HG03060 (cell line): ENCODE measurements around the gene STEAP3.

Source experiments
- ATAC-seq: cut with Tn5 transposase; IDR thresholded peaks from one replicate; pipeline ENCODE4 v1.9.1; 2021; ENCODE audit warnings: low read depth, moderate number of reproducible peaks; ENCODE audit not compliant: unreplicated experiment

Gene STEAP3

GRCh38 chr2:119224391-119225104, 914 bp downstream of the STEAP3 start:
- ATAC-seq: no peak

DNA sequence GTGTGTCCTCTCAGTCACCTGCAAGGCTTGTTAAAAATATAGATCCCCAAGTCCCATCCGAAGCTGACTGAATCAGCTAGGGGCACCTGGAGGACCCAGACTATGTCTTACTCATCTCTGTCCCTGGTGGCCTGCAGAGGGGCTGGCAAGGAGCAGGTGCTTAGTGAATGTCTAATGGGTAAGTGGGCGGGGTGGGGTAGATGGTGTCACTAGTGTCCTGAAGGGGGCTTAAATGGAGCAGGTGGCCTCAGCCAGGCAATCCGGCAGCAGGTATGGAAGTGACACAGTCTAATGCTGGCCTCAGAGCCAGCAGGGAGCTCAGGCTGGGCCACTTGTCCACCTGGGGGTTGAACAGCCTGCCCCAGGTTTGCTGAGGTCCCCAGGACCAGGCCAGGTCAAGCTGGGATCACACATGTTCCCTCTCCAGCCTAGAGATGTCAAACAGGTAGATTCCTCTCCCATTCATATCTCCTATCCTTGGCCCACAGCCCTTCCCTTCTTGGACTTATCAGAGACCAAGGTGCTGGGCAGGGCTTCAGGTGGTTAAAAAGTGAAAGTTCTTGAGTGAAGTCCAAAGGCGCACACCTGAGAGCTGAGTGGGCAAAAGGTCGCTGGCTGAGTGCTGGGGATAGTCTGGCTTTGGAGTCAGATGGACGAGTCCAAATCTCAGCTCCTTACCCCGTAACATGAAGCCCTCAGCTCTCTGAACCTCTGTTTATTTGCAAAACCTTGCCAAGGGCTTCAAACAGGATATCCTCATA, 1.7 kb downstream of the STEAP3 start:
- ATAC-seq: no peak

DNA sequence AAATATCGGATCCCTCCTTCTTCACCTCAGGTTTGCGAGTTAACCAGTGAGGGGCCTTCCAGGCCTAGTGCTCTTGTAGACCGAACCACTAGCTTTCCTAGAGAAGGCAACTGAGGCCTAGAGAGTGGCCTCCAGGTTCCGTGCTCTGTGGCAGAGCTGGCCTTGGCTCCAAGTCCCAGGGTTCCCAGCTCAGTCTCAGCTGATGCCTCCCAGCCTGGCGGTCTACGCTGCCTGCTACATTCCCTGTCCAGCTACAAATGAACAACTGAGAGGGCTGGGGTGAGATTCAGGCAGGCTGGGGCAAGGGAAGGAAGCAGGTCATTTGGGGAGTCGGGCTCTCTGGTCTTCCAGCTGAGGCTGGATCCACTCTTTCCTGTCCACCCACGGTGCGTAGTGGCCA, 2.3 kb downstream of the STEAP3 start:
- ATAC-seq: no peak

DNA sequence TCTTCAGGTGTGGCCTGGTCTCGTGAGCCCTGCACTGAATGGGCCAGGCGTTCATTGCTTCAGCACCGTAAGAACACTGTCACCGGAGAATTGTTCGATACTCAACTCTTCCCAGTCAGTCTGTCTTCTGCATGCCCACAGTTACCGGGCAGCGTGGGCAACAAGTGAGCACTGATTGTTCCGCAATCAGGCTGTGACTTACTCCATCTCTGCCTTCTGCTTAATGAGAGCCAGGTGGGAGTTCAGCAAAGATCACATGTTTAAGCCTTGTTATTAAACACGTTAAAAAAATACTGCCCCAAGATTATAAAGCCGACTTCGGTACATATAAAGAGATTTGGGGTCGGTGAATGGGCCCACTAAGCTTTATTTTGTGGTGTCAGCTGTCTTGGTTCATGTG, 3.7 kb downstream of the STEAP3 start:
- no peak for ATAC-seq

DNA sequence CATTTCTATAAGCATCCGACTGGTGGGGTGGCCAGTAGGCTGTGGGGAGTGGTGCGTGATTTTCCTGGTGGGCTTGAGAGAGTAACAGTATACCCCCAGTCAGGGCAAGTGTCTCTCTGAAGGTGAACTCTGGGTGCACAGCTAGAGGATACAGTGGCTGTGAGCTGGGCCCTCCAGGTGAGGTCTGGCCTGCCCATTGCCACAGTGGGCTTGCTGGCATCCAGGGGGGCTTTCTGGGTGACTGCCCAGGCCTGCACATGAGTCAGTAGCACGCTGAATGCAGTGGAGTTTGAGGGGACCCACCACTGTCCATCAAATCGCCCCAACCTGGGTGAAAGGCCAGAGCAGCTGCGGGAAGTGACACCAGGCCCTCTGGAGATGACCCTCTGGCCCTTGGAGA, 4.5 kb downstream of the STEAP3 start:
- no peak for ATAC-seq

GRCh38 chr2:119228964-119229363, 5.3 kb downstream of the STEAP3 start:
- no peak for ATAC-seq

DNA sequence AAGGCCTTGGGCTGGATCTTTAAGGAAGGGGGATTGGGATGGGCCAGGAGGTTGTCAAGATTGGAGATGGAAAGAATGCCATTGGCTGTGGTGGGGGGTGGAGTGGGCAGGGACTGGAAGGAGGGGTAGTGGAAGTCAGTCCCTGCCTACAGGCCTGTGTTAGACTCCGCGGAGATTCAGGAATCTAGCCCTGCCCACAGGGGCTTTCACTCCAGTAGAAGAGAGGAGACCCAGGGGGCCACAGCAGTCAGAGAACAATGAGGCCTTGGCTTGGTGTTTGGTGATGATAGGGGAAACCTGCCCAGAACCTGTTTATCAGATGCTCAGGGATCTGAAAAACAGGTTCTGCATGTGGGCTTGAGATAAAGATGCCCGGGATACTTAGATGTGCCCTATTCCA, 6.1 kb downstream of the STEAP3 start:
- no peak for ATAC-seq

DNA sequence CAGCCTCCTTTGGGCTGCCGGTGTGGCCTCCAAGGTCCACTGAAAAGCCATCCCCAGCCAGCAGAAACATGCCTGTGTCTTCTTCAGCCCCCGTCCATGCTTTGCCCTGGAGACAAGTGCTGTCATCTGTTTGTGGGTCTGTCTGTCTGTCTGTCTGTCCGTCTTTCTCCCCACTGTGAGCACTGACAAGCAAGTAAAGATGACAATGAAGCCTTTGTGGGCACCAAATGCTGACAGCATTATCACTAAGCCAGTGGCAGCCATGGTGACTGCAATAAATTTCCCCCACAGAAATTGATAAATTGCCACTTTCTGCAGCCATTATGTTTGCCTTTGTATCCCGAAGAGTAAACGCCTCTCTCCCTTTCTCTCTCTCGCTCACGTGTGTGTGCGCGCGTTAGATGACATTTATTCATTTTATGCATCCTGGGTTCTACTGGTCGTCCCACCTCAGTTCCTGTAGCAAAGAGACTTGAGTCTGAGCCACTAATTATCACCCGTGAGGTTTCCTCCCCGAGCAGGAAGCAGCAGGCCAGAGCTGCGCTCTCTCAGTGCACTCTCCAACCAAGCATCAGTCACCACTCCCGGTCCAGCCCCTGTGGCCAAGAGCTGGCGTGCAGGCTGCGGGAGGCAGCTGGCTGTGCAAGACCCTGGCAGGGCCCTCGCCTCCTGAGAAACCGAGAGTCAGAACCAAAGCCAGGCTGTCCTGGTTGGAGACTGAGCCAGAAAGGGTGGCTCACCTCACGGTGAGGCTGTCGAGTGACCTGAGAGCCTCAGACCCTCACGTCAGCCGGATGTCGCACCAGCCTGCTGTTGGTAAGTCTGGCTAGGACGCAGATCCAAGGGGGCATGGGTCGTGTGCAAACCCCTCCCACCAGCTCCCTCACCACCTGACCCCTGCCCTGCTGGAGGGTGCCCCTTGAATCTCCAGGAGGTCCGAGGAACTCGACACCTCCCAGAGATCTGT, 6.9 kb downstream of the STEAP3 start:
- ATAC-seq: no peak

DNA sequence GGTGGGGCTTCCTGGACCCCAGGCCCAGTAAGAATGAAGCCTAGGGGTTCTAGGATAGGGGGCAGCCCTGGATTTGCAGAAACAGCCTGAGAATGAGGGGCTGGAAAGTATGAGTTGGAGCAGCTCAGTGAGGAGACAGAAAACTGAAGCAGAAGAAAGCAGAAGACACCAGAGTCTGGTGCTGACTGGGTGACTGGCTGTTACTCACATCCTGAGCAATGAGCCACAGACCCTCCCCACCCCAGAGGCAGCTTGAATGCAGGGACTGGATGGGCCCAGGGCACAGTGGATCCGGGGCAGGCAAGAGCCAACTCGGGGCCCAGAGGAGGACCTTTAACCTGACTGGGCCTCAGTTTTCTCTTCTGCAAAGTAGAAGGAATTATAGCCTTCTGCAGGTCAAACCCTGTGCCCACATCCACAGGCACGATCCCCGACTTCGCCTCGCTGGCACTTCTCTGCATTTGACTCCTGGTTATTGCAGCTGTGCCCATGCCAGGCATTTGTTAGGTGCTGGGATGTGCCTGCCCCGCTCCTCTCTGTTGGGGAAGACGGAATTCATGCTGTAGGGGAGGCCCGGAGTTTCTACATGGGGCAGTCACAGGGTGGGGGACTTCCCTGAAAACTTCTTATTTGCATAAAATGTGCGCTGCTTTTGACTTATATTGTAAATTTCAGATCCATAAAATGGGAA, 8.5 kb downstream of the STEAP3 start:
- no peak for ATAC-seq

- ATAC-seq: no peak
Observed at GRCh38 chr2:119232666-119232993, 9.0 kb downstream of the STEAP3 start.

- peak; percentile 45 for ATAC-seq
Observed at GRCh38 chr2:119233326-119234020, 9.8 kb downstream of the STEAP3 start.

DNA sequence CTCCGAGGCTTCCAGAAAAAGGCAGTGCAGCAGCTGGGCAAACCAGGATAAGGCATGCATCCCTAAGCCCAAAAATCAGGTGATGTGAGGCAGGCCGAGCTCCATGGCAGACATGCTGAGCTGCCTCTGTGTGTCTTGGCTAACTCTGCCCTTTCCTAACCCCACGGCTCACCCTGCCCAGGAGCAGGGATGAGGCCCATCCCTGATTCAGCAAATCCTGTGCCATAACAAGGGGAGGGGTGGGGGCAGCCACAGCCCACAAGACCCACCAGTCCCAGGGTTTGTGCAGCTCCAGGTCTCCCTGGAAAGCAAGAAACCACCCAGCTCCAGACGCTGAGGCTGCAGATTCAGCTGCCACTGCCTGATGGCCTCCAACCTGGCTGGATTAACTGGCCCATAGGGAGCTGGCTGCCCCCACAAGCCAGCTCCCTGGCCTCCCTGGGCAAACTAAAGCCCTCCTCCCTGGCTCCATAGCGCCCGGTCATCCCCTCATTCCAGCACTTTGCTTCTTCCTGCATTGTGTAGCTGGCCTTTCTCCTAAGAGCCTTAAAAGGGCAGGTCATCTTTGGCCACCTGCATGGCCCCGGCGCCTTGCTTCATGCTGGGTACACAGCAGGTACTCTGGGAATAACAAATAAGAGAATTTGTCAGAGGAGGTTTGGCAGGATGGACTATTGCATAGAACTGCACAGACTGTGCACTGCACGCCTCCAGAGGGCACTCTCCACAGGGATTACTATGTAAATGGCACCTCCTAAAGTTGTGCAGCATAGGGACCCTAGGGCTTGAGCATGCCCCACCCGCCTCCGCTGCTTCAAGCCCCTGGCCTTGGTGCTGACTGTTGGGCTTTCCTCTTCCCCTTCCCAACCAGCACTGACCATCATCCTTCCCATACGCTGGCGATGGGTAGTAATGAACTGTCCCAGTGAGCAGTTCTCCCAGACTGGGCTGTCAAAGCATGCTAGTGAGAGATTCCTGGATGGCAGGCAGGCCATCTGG, 10.7 kb downstream of the STEAP3 start:
- no peak for ATAC-seq

- ATAC-seq: no peak
Observed at GRCh38 chr2:119236796-119237195, 13.2 kb downstream of the STEAP3 start.

DNA sequence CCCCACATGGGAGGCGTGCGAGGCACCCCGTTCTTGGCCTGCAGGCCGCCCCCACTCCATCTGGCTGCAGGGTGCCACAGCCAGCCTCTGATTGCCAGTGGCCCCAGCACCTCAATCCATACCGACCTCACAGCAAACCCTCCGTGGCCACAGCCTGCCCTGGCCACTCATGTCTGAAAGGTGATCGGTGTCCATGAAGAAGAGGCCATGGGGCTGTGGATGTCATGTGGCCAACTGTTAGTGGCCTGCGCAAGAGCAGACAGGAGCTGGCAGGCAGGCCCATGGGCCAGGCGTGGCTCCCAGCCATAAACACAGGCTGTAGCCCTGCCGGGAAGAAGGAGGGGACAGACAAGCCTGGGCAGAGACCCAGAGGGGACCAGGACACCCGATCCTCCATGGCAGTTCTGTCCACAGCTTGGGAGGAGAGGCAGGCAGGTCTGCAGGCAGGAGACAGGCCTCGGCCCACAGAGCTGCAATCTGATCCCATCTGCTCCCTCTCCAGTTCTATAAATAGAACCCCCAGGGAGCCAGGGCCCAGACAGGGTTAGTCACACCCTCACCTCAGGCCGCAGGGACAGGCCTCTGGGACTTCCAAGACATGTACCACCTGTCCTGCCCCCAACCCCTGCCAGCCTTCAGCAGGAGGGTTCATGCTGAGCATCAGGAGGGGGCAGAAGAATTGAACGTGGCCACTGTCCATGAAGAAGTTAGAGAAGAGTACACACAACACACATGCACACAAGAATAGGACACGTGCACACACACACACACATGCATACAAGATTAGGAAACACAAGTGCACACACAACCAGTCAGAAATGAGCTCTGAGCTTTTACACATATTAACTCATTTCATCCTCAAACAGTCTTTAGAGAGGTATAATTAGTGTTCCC, 16.9 kb downstream of the STEAP3 start:
- ATAC-seq: no peak

DNA sequence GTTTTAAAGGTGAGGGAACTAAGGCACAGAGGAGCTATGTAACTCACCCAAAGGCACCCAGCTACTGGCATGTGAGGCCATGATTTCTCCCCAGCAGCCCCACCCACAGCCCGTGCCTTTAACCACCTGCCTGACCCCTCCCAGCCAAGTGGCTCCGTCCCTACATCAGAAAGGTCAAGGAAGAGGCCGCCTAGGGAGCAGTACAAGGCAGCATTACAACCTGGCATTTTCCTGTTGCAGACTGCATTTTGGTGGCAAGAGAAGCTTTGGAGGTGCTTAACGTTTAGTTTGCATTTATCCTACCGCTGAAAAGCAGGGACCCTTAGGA, 17.5 kb downstream of the STEAP3 start:
- no peak for ATAC-seq

DNA sequence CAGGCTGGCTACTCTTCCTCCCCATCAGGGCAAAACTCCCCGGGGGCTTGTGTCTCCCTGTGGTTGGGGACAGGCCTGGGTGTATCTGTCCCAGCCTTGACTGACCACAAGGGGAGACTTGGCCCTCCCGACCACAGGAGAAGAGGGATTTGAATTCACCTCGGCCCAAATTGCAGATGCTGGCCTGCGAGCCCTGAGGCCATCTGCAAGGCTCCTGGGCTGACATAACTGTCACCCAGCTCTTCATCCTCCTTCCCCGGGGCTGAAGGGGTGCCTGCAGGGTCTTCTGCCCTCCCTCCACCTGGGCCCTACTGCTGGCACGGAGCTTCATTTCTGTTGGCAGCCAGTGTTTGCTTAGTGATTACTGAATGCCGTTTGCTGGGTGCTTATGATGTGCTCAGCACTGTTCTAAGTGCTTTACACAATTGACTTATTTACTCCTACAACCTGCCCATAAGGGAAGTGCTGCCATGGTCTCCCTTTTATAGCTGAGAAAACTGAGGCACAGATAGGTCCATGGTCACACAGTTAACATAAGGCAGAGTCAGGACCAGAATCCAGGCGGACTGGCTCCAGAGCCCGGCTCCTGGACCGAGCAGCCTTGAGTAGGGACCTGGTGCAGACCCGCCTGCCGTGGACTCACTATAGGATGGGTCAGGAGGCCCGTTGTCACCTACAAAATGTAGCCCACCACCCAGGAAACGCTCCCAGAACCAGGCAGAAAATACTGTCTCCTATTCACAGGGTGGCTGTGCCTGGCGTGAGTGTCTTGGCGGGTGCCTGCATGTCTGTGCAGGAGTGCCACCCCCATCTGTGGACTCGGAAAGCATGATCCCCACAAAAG, 18.9 kb downstream of the STEAP3 start:
- no peak for ATAC-seq

GRCh38 chr2:119243621-119244020, 20.0 kb downstream of the STEAP3 start:
- ATAC-seq: no peak
